CD4-positive, CD25-positive, alpha-beta regulatory T cell (primary cell): Measurements from ENCODE around the gene CPE. TPM values are rescaled to one million over a fixed set of nuclear protein-coding genes. Genes with fewer than 3 reads are reported as not detected.

Experiments
- ATAC-seq, 2 donors: fragments of 150-1000 bp; cut with Tn5 transposase; one replicate each; pipeline ENCODE4 v1.10.0; 2021; ENCODE audit warnings: low read depth in 2 of 2, moderate number of reproducible peaks in 2 of 2, moderate library complexity in 1 of 2
- DNase-seq, 3 donors: peaks; one replicate each; pipeline versions ENCODE4 v3.0.0 to v3.0.0-alpha.2; 2012 to 2022; ENCODE audit warnings: mixed read lengths in 1 of 3
- H3K27ac ChIP-seq: one replicate; pipeline ENCODE4 v1.7.0; 2013; ENCODE audit warnings: mild to moderate bottlenecking, low read length; ENCODE audit not compliant: insufficient read depth, poor library complexity, severe bottlenecking
- H3K27me3 ChIP-seq: one replicate; pipeline ENCODE4 v1.7.0; 2013; ENCODE audit warnings: low read length; ENCODE audit not compliant: control insufficient read depth, insufficient read depth
- H3K36me3 ChIP-seq: one replicate; pipeline ENCODE4 v1.7.0; 2013; ENCODE audit warnings: mild to moderate bottlenecking, low read length, moderate library complexity; ENCODE audit not compliant: control insufficient read depth, insufficient read depth
- H3K4me1 ChIP-seq: 2 replicates; pipeline ENCODE4 v1.7.0; 2013; ENCODE audit warnings: mild to moderate bottlenecking, low read length; ENCODE audit not compliant: insufficient read depth, control insufficient read depth, poor library complexity, severe bottlenecking
- H3K4me3 ChIP-seq: one replicate; pipeline ENCODE4 v1.7.0; 2013; ENCODE audit warnings: low read depth, mild to moderate bottlenecking, low read length, moderate library complexity
- H3K9me3 ChIP-seq, 2 experiments: 1 replicate in 1 of 2; 2 replicates in 1 of 2; pipeline ENCODE4 v1.7.0; 2013; ENCODE audit warnings: low read length in 2 of 2, mild to moderate bottlenecking in 1 of 2, moderate library complexity in 1 of 2; ENCODE audit not compliant: control insufficient read depth in 2 of 2
- H3K27ac Mint-ChIP-seq, 3 donors: one replicate each; pipeline ENCODE4 v1.8.0; 2020 to 2022; ENCODE audit warnings: mild to moderate bottlenecking in 3 of 3, mixed read lengths in 3 of 3, moderate library complexity in 2 of 3
- H3K27me3 Mint-ChIP-seq: one replicate; pipeline ENCODE4 v1.8.0; 2022; ENCODE audit warnings: mild to moderate bottlenecking, mixed read lengths
- H3K36me3 Mint-ChIP-seq: one replicate; pipeline ENCODE4 v1.8.0; 2020; ENCODE audit warnings: mixed read lengths
- H3K4me1 Mint-ChIP-seq, 4 donors: one replicate each; pipeline ENCODE4 v1.8.0; 2020 to 2022; ENCODE audit warnings: mixed read lengths in 4 of 4, mild to moderate bottlenecking in 1 of 4
- H3K4me3 Mint-ChIP-seq, 4 donors: one replicate each; pipeline ENCODE4 v1.8.0; 2020 to 2022; ENCODE audit warnings: mild to moderate bottlenecking in 4 of 4, mixed read lengths in 4 of 4, moderate library complexity in 3 of 4
- H3K9me3 Mint-ChIP-seq, 7 donors: one replicate each; pipeline ENCODE4 v1.8.0; 2020 to 2022; ENCODE audit warnings: mixed read lengths in 7 of 7, mild to moderate bottlenecking in 3 of 7, moderate library complexity in 2 of 7
- polyA plus RNA-seq, 4 donors: library from polyadenylated mRNA; unstranded; fragments of 300-500 nt; fragmentation: Illumina TruSeq; gene quantifications; one replicate each; pipeline ENCODE4 v1.2.3, GENCODE V29; 2021
- total RNA-seq: library from RNA; stranded (reverse); gene quantifications from one replicate; pipeline ENCODE4 v1.2.3, GENCODE V29; 2022

Gene CPE
- total and polyA plus RNA-seq, 5 donors from 2014 or later = 1.6 to 4.6 (median 2.6) TPM

- no peak overlapping the region for H3K27ac Mint-ChIP-seq
- no peak for DNase-seq
- no peak overlapping the region for H3K27ac ChIP-seq
- H3K4me1 Mint-ChIP-seq = no peaks in the 10 kb centered on the region
- peaks cover 0 to 2% (median 0%) of the 10 kb centered on the region in 7 donors for H3K9me3 Mint-ChIP-seq
- peaks cover 11% of the 10 kb centered on the region for H3K27me3 Mint-ChIP-seq
- no peaks in the 10 kb centered on the region for H3K36me3 ChIP-seq
- no peaks in the 10 kb centered on the region for H3K9me3 ChIP-seq
- H3K4me1 ChIP-seq = no peaks in the 10 kb centered on the region
- no peak for ATAC-seq
- peaks cover 1% of the 10 kb centered on the region for H3K27me3 ChIP-seq
- no peaks in the 10 kb centered on the region for H3K36me3 Mint-ChIP-seq
- H3K4me3 ChIP-seq = no peak overlapping the region
- H3K4me3 Mint-ChIP-seq = no peak overlapping the region
Measured at GRCh38 chr4:165410214-165410613, 31.4 kb downstream of the CPE start.

- no peaks in the 10 kb centered on the region for H3K4me1 Mint-ChIP-seq
- H3K27me3 ChIP-seq = peaks cover 1% of the 10 kb centered on the region
- no peak overlapping the region for H3K4me3 ChIP-seq
- no peaks in the 10 kb centered on the region for H3K9me3 ChIP-seq
- no peaks in the 10 kb centered on the region for H3K36me3 ChIP-seq
- peaks cover 16% of the 10 kb centered on the region for H3K27me3 Mint-ChIP-seq
- peaks cover 0 to 4% (median 0%) of the 10 kb centered on the region in 7 donors for H3K9me3 Mint-ChIP-seq
- no peak overlapping the region for H3K27ac Mint-ChIP-seq
- H3K4me3 Mint-ChIP-seq = no peak overlapping the region
- H3K36me3 Mint-ChIP-seq = no peaks in the 10 kb centered on the region
- H3K27ac ChIP-seq = no peak overlapping the region
- no peaks in the 10 kb centered on the region for H3K4me1 ChIP-seq
- no peak for ATAC-seq
- no peak for DNase-seq
Measured at GRCh38 chr4:165415910-165416309, 37.1 kb downstream of the CPE start.

- H3K9me3 ChIP-seq = no peaks in the 10 kb centered on the region
- ATAC-seq (no peak), DNase-seq (no peak)
- no peak overlapping the region for H3K27ac Mint-ChIP-seq
- H3K4me3 Mint-ChIP-seq = no peak overlapping the region
- H3K4me3 ChIP-seq = no peak overlapping the region
- H3K4me1 ChIP-seq = no peaks in the 10 kb centered on the region
- no peaks in the 10 kb centered on the region for H3K36me3 ChIP-seq
- H3K36me3 Mint-ChIP-seq = no peaks in the 10 kb centered on the region
- H3K27me3 Mint-ChIP-seq = peaks cover 10% of the 10 kb centered on the region
- no peak overlapping the region for H3K27ac ChIP-seq
- peaks cover 0 to 4% (median 0%) of the 10 kb centered on the region in 7 donors for H3K9me3 Mint-ChIP-seq
- H3K27me3 ChIP-seq = peaks cover 4% of the 10 kb centered on the region
- no peaks in the 10 kb centered on the region for H3K4me1 Mint-ChIP-seq
Measured at GRCh38 chr4:165418073-165418472, 39.3 kb downstream of the CPE start.

- Histone ChIP-seq H3K4me3 (no peak overlapping the region), H3K4me1 (no peaks in the 10 kb centered on the region), H3K27me3 (peaks cover 2% of the 10 kb centered on the region), H3K9me3 (no peaks in the 10 kb centered on the region), H3K27ac (no peak overlapping the region), H3K36me3 (no peaks in the 10 kb centered on the region)
- H3K36me3 Mint-ChIP-seq = no peaks in the 10 kb centered on the region
- H3K4me1 Mint-ChIP-seq = peaks cover 0 to 11% (median 0%) of the 10 kb centered on the region in 4 donors
- peaks cover 10% of the 10 kb centered on the region for H3K27me3 Mint-ChIP-seq
- H3K27ac Mint-ChIP-seq = no peak overlapping the region
- H3K9me3 Mint-ChIP-seq = no peaks in the 10 kb centered on the region
- DNase-seq = no peak
- ATAC-seq = no peak
- H3K4me3 Mint-ChIP-seq = no peak overlapping the region
Measured at GRCh38 chr4:165425629-165426028, 46.8 kb downstream of the CPE start.

GRCh38 chr4:165426331-165426730 is 47.5 kb downstream of the CPE start:
- Mint-ChIP-seq H3K36me3 (no peaks in the 10 kb centered on the region), H3K27ac (no peak overlapping the region), H3K27me3 (peaks cover 10% of the 10 kb centered on the region), H3K4me1 (peaks cover 0 to 11% (median 0%) of the 10 kb centered on the region in 4 donors), H3K9me3 (no peaks in the 10 kb centered on the region), H3K4me3 (no peak overlapping the region)
- peak in 1 of 2 donors; percentile 42 for ATAC-seq
- Histone ChIP-seq H3K4me3 (no peak overlapping the region), H3K36me3 (no peaks in the 10 kb centered on the region), H3K27me3 (peaks cover 6% of the 10 kb centered on the region), H3K4me1 (no peaks in the 10 kb centered on the region), H3K27ac (no peak overlapping the region), H3K9me3 (no peaks in the 10 kb centered on the region)
- DNase-seq = peak in 1 of 3 donors; percentile 39

GRCh38 chr4:165426823-165427222 is 48.0 kb downstream of the CPE start:
- Mint-ChIP-seq H3K4me3 (no peak overlapping the region), H3K9me3 (no peaks in the 10 kb centered on the region), H3K4me1 (peaks cover 0 to 11% (median 0%) of the 10 kb centered on the region in 4 donors), H3K36me3 (no peaks in the 10 kb centered on the region), H3K27me3 (peaks cover 10% of the 10 kb centered on the region), H3K27ac (no peak overlapping the region)
- Histone ChIP-seq H3K36me3 (no peaks in the 10 kb centered on the region), H3K27ac (no peak overlapping the region), H3K4me1 (no peaks in the 10 kb centered on the region), H3K27me3 (peaks cover 4% of the 10 kb centered on the region), H3K9me3 (no peaks in the 10 kb centered on the region), H3K4me3 (no peak overlapping the region)
- ATAC-seq (no peak), DNase-seq (peak in 1 of 3 donors; percentile 54)

- no peak for ATAC-seq
- H3K27me3 Mint-ChIP-seq = peaks cover 10% of the 10 kb centered on the region
- peaks cover 0 to 11% (median 0%) of the 10 kb centered on the region in 4 donors for H3K4me1 Mint-ChIP-seq
- H3K36me3 Mint-ChIP-seq = no peaks in the 10 kb centered on the region
- H3K9me3 ChIP-seq = no peaks in the 10 kb centered on the region
- H3K27ac ChIP-seq = no peak overlapping the region
- no peak overlapping the region for H3K4me3 Mint-ChIP-seq
- no peaks in the 10 kb centered on the region for H3K36me3 ChIP-seq
- peaks cover 4% of the 10 kb centered on the region for H3K27me3 ChIP-seq
- no peak for DNase-seq
- peaks cover 0 to 3% (median 0%) of the 10 kb centered on the region in 7 donors for H3K9me3 Mint-ChIP-seq
- H3K4me3 ChIP-seq = no peak overlapping the region
- no peaks in the 10 kb centered on the region for H3K4me1 ChIP-seq
- H3K27ac Mint-ChIP-seq = no peak overlapping the region
Measured at GRCh38 chr4:165428957-165429356, 50.1 kb downstream of the CPE start.

- no peaks in the 10 kb centered on the region for H3K4me1 Mint-ChIP-seq
- ATAC-seq (no peak), DNase-seq (no peak)
- peaks cover 0 to 3% (median 0%) of the 10 kb centered on the region in 7 donors for H3K9me3 Mint-ChIP-seq
- H3K4me3 Mint-ChIP-seq = no peak overlapping the region
- H3K27ac Mint-ChIP-seq = no peak overlapping the region
- Histone ChIP-seq H3K4me3 (no peak overlapping the region), H3K27me3 (peaks cover 5% of the 10 kb centered on the region), H3K27ac (no peak overlapping the region), H3K4me1 (no peaks in the 10 kb centered on the region), H3K9me3 (no peaks in the 10 kb centered on the region), H3K36me3 (no peaks in the 10 kb centered on the region)
- H3K36me3 Mint-ChIP-seq = no peaks in the 10 kb centered on the region
- H3K27me3 Mint-ChIP-seq = peaks cover 8% of the 10 kb centered on the region
Measured at GRCh38 chr4:165433529-165433928, 54.7 kb downstream of the CPE start.
